Thoracic aorta (tissue), 2 donors: ENCODE measurements around the gene FAM241B. TPM values are rescaled to one million over a fixed set of nuclear protein-coding genes. Genes with fewer than 3 reads are reported as not detected.

ENCODE experiments used
- ATAC-seq: fragments of 150-250 bp; one replicate; pipeline ENCODE4 v1.8.0; 2017; ENCODE audit warnings: low read depth; ENCODE audit not compliant: insufficient number of reproducible peaks, low FRiP score
- DNase-seq: peaks from one replicate; pipeline ENCODE4 v3.0.0-alpha.2; 2020; ENCODE audit warnings: low spot score
- H3K27ac ChIP-seq, 2 donors: fragments of 200-600 bp; sonication (generic); 1 replicate in 1 of 2; 2 replicates in 1 of 2; pipeline ENCODE4 v1.5.1; 2016; ENCODE audit warnings: mild to moderate bottlenecking in 2 of 2, moderate library complexity in 2 of 2
- H3K27me3 ChIP-seq: fragments of 200-600 bp; sonication (generic); replicated peaks from 2 replicates; pipeline ENCODE4 v1.6.0; 2016; ENCODE audit warnings: mild to moderate bottlenecking; ENCODE audit not compliant: insufficient read depth
- H3K36me3 ChIP-seq: fragments of 200-600 bp; sonication (generic); one replicate; pipeline ENCODE4 v1.5.1; 2016
- H3K4me1 ChIP-seq, 2 donors: fragments of 200-600 bp; sonication (generic); 1 replicate in 1 of 2; 2 replicates in 1 of 2; pipeline versions ENCODE4 v1.5.1 to v1.6.0; 2016; ENCODE audit warnings: low read depth in 2 of 2, mild to moderate bottlenecking in 1 of 2; ENCODE audit not compliant: control insufficient read depth in 1 of 2
- H3K4me3 ChIP-seq: fragments of 200-600 bp; sonication (generic); 2 replicates; pipeline ENCODE4 v1.5.1; 2016; ENCODE audit warnings: mild to moderate bottlenecking
- H3K9me3 ChIP-seq: fragments of 200-600 bp; sonication (generic); 2 replicates; pipeline ENCODE4 v1.5.1; 2016
- CTCF ChIP-seq: fragments of 200-600 bp; sonication (generic); IDR thresholded peaks from one replicate; pipeline ENCODE4 v1.5.1; 2019; ENCODE audit warnings: antibody characterized with exemption
- total RNA-seq, 2 donors: library from RNA; depleted of rRNA; stranded (reverse); fragments of >200 nt; gene quantifications; one replicate each; pipeline versions ENCODE4 v1.1.0 to v1.2.3, GENCODE V29; 2016

The FAM241B gene
- total RNA-seq, 2 donors from 2014 or later: 2.4 to 7.8 TPM

GRCh38 chr10:69600761-69601330, 29.2 kb upstream of the FAM241B start:
- H3K27me3 ChIP-seq: no peaks in the 10 kb centered on the region
- no peaks in the 10 kb centered on the region for H3K4me1 ChIP-seq
- H3K9me3 ChIP-seq: no peaks in the 10 kb centered on the region
- no peak overlapping the region for H3K4me3 ChIP-seq
- no peaks in the 10 kb centered on the region for H3K36me3 ChIP-seq
- H3K27ac ChIP-seq: no peak overlapping the region
- ATAC-seq: no peak
- no peak for TF ChIP-seq CTCF
- DNase-seq: no peak

GRCh38 chr10:69609077-69609476, 21.0 kb upstream of the FAM241B start:
- Histone ChIP-seq H3K4me3 (no peak overlapping the region), H3K27me3 (no peaks in the 10 kb centered on the region), H3K36me3 (no peaks in the 10 kb centered on the region), H3K9me3 (peaks cover 10% of the 10 kb centered on the region), H3K4me1 (no peaks in the 10 kb centered on the region), H3K27ac (no peak overlapping the region)
- DNase-seq: no peak
- no peak for TF ChIP-seq CTCF
- ATAC-seq: no peak

- Histone ChIP-seq H3K27me3 (no peaks in the 10 kb centered on the region), H3K4me1 (no peaks in the 10 kb centered on the region), H3K4me3 (no peak overlapping the region), H3K36me3 (no peaks in the 10 kb centered on the region), H3K27ac (no peak overlapping the region), H3K9me3 (peaks cover 10% of the 10 kb centered on the region)
- no peak for TF ChIP-seq CTCF
- ATAC-seq: no peak
- no peak for DNase-seq
Measured at GRCh38 chr10:69612760-69613159, 17.3 kb upstream of the FAM241B start.

- Histone ChIP-seq H3K4me1 (no peaks in the 10 kb centered on the region), H3K27me3 (no peaks in the 10 kb centered on the region), H3K4me3 (no peak overlapping the region), H3K36me3 (no peaks in the 10 kb centered on the region), H3K9me3 (peaks cover 7% of the 10 kb centered on the region), H3K27ac (no peak overlapping the region)
- ATAC-seq: no peak
- DNase-seq: no peak
- no peak for TF ChIP-seq CTCF
Measured at GRCh38 chr10:69614130-69614529, 15.9 kb upstream of the FAM241B start.

GRCh38 chr10:69616358-69616757, 13.7 kb upstream of the FAM241B start:
- TF ChIP-seq CTCF: no peak
- ATAC-seq (no peak), DNase-seq (no peak)
- H3K9me3 ChIP-seq: no peaks in the 10 kb centered on the region
- H3K27ac ChIP-seq: no peak overlapping the region
- H3K4me3 ChIP-seq: no peak overlapping the region
- H3K27me3 ChIP-seq: no peaks in the 10 kb centered on the region
- no peaks in the 10 kb centered on the region for H3K4me1 ChIP-seq
- H3K36me3 ChIP-seq: no peaks in the 10 kb centered on the region
